Activated naive CD8-positive, alpha-beta T cell (primary cell): ENCODE measurements around the gene C1orf53.
"Not testable (repeated sequence)": the region's sequence is repeated elsewhere in the genome, so short reads cannot be mapped to it uniquely, and the experiment has no call there.

Experiments
- H3K27ac Mint-ChIP-seq: one replicate; pipeline ENCODE4 v1.8.0; 2021; ENCODE audit warnings: mixed read lengths
- H3K27me3 Mint-ChIP-seq: one replicate; pipeline ENCODE4 v1.8.0; 2021; ENCODE audit warnings: mixed read lengths
- H3K36me3 Mint-ChIP-seq: one replicate; pipeline ENCODE4 v1.8.0; 2021; ENCODE audit warnings: mixed read lengths
- H3K4me1 Mint-ChIP-seq: one replicate; pipeline ENCODE4 v1.8.0; 2021; ENCODE audit warnings: low read depth, mixed read lengths
- H3K4me3 Mint-ChIP-seq: one replicate; pipeline ENCODE4 v1.8.0; 2021; ENCODE audit warnings: mild to moderate bottlenecking, mixed read lengths
- H3K9me3 Mint-ChIP-seq: one replicate; pipeline ENCODE4 v1.8.0; 2021; ENCODE audit warnings: low read depth, mixed read lengths

Gene C1orf53

GRCh38 chr1:197924516-197925123 lies 22.2 kb downstream of the C1orf53 start:
- H3K4me3 Mint-ChIP-seq, result no peak overlapping the region
- no peak overlapping the region for H3K27ac Mint-ChIP-seq
- peaks cover 22% of the 10 kb centered on the region for H3K4me1 Mint-ChIP-seq
- H3K36me3 Mint-ChIP-seq, result no peaks in the 10 kb centered on the region
- H3K9me3 Mint-ChIP-seq, result no peaks in the 10 kb centered on the region
- peaks cover 58% of the 10 kb centered on the region for H3K27me3 Mint-ChIP-seq

GRCh38 chr1:197927908-197928665 lies 25.7 kb downstream of the C1orf53 start:
- H3K36me3 Mint-ChIP-seq, result no peaks in the 10 kb centered on the region
- H3K27me3 Mint-ChIP-seq, result peaks cover 50% of the 10 kb centered on the region
- peaks cover 6% of the 10 kb centered on the region for H3K4me1 Mint-ChIP-seq
- no peaks in the 10 kb centered on the region for H3K9me3 Mint-ChIP-seq
- H3K27ac Mint-ChIP-seq, result no peak overlapping the region
- H3K4me3 Mint-ChIP-seq, result peak overlapping the region; percentile 72

GRCh38 chr1:197928849-197929336 lies 26.5 kb downstream of the C1orf53 start:
- Mint-ChIP-seq H3K9me3 (no peaks in the 10 kb centered on the region), H3K4me3 (peak overlapping the region; percentile 72), H3K27me3 (peaks cover 53% of the 10 kb centered on the region), H3K27ac (no peak overlapping the region), H3K4me1 (peaks cover 6% of the 10 kb centered on the region), H3K36me3 (no peaks in the 10 kb centered on the region)

- peaks cover 38% of the 10 kb centered on the region for H3K27me3 Mint-ChIP-seq
- H3K4me3 Mint-ChIP-seq, result no peak overlapping the region
- H3K4me1 Mint-ChIP-seq, result peaks cover 6% of the 10 kb centered on the region
- H3K27ac Mint-ChIP-seq, result no peak overlapping the region
- no peaks in the 10 kb centered on the region for H3K36me3 Mint-ChIP-seq
- no peaks in the 10 kb centered on the region for H3K9me3 Mint-ChIP-seq
Observed at GRCh38 chr1:197933016-197933415, 30.6 kb downstream of the C1orf53 start.

- H3K36me3 Mint-ChIP-seq, result no peaks in the 10 kb centered on the region
- H3K4me3 Mint-ChIP-seq, result no peak overlapping the region
- peaks cover 4% of the 10 kb centered on the region for H3K4me1 Mint-ChIP-seq
- H3K9me3 Mint-ChIP-seq, result no peaks in the 10 kb centered on the region
- H3K27me3 Mint-ChIP-seq, result peaks cover 33% of the 10 kb centered on the region
- H3K27ac Mint-ChIP-seq, result no peak overlapping the region
Observed at GRCh38 chr1:197933647-197934046, 31.2 kb downstream of the C1orf53 start.

GRCh38 chr1:197937381-197937780 lies 35.0 kb downstream of the C1orf53 start:
- Mint-ChIP-seq H3K4me3 (no peak overlapping the region), H3K9me3 (no peaks in the 10 kb centered on the region), H3K4me1 (no peaks in the 10 kb centered on the region), H3K36me3 (no peaks in the 10 kb centered on the region), H3K27ac (no peak overlapping the region), H3K27me3 (peaks cover 13% of the 10 kb centered on the region)

GRCh38 chr1:197937892-197938291 lies 35.5 kb downstream of the C1orf53 start:
- H3K36me3 Mint-ChIP-seq, result no peaks in the 10 kb centered on the region
- H3K4me3 Mint-ChIP-seq, result no peak overlapping the region
- peaks cover 12% of the 10 kb centered on the region for H3K27me3 Mint-ChIP-seq
- no peaks in the 10 kb centered on the region for H3K9me3 Mint-ChIP-seq
- H3K4me1 Mint-ChIP-seq, result no peaks in the 10 kb centered on the region
- no peak overlapping the region for H3K27ac Mint-ChIP-seq

GRCh38 chr1:197939159-197939980 lies 36.9 kb downstream of the C1orf53 start:
- not testable (repeated sequence) for H3K27ac Mint-ChIP-seq, H3K9me3 Mint-ChIP-seq, H3K36me3 Mint-ChIP-seq, H3K4me3 Mint-ChIP-seq, H3K4me1 Mint-ChIP-seq
- peaks cover 11% of the 10 kb centered on the region for H3K27me3 Mint-ChIP-seq

- H3K27ac Mint-ChIP-seq, result no peak overlapping the region
- no peaks in the 10 kb centered on the region for H3K4me1 Mint-ChIP-seq
- H3K36me3 Mint-ChIP-seq, result no peaks in the 10 kb centered on the region
- H3K27me3 Mint-ChIP-seq, result peaks cover 16% of the 10 kb centered on the region
- H3K4me3 Mint-ChIP-seq, result no peak overlapping the region
- H3K9me3 Mint-ChIP-seq, result no peaks in the 10 kb centered on the region
Observed at GRCh38 chr1:197942042-197942441, 39.6 kb downstream of the C1orf53 start.

GRCh38 chr1:197944485-197944884 lies 42.1 kb downstream of the C1orf53 start:
- no peak overlapping the region for H3K4me3 Mint-ChIP-seq
- H3K4me1 Mint-ChIP-seq, result peaks cover 19% of the 10 kb centered on the region
- no peak overlapping the region for H3K27ac Mint-ChIP-seq
- peaks cover 9% of the 10 kb centered on the region for H3K27me3 Mint-ChIP-seq
- H3K36me3 Mint-ChIP-seq, result no peaks in the 10 kb centered on the region
- no peaks in the 10 kb centered on the region for H3K9me3 Mint-ChIP-seq

- H3K4me3 Mint-ChIP-seq, result peak overlapping the region; percentile 64
- H3K27ac Mint-ChIP-seq, result peak overlapping the region; percentile 86
- no peaks in the 10 kb centered on the region for H3K9me3 Mint-ChIP-seq
- peaks cover 35% of the 10 kb centered on the region for H3K4me1 Mint-ChIP-seq
- no peaks in the 10 kb centered on the region for H3K36me3 Mint-ChIP-seq
- peaks cover 6% of the 10 kb centered on the region for H3K27me3 Mint-ChIP-seq
Observed at GRCh38 chr1:197948926-197949899, 46.8 kb downstream of the C1orf53 start.

- no peak overlapping the region for H3K4me3 Mint-ChIP-seq
- H3K4me1 Mint-ChIP-seq, result peaks cover 39% of the 10 kb centered on the region
- H3K9me3 Mint-ChIP-seq, result no peaks in the 10 kb centered on the region
- no peak overlapping the region for H3K27ac Mint-ChIP-seq
- no peaks in the 10 kb centered on the region for H3K36me3 Mint-ChIP-seq
- no peaks in the 10 kb centered on the region for H3K27me3 Mint-ChIP-seq
Observed at GRCh38 chr1:197951089-197951488, 48.7 kb downstream of the C1orf53 start.

- H3K36me3 Mint-ChIP-seq, result no peaks in the 10 kb centered on the region
- H3K27me3 Mint-ChIP-seq, result no peaks in the 10 kb centered on the region
- no peak overlapping the region for H3K4me3 Mint-ChIP-seq
- H3K27ac Mint-ChIP-seq, result no peak overlapping the region
- no peaks in the 10 kb centered on the region for H3K9me3 Mint-ChIP-seq
- H3K4me1 Mint-ChIP-seq, result peaks cover 39% of the 10 kb centered on the region
Observed at GRCh38 chr1:197951617-197952175, 49.3 kb downstream of the C1orf53 start.

GRCh38 chr1:197953472-197953871 lies 51.0 kb downstream of the C1orf53 start:
- H3K27ac Mint-ChIP-seq, H3K9me3 Mint-ChIP-seq, H3K36me3 Mint-ChIP-seq: not testable (repeated sequence)

More at GRCh38 chr1:197953472-197953871, 51.0 kb downstream of the C1orf53 start:
- not testable (repeated sequence) for H3K4me3 Mint-ChIP-seq, H3K27me3 Mint-ChIP-seq
- H3K4me1 Mint-ChIP-seq, result peaks cover 31% of the 10 kb centered on the region
